Measurements from ENCODE around the gene IRGC.

DNA sequence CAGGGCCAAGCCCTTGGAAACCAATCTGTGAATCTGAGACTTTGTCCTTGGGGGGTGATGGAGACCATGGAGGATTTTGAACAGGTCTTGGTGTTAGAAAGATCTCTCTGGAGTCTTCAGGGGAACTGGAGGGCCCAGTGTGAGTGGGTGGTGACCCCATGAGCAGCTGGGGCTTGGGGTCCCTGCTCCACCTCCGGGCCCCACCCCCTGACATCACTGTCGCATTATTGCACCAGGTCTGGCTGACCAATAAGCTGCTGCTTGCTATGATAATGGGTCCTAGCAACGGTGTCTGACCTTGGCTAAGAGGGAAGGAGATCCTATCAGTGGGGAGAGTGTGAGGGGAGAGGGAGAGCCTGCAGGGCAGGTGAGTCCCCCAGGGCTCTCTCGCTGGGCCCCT is at the start of gene IRGC:
- TF ChIP-seq HDGF (IDR thresholded peaks at IDR 0.05; ENCODE audit: borderline replicate concordance) (no peak), SUZ12 (IDR thresholded peaks at IDR 0.05) (no peak), SP1 (IDR thresholded peaks at IDR 0.05) (no peak), FOXM1 (IDR thresholded peaks at IDR 0.05; ENCODE audit: borderline replicate concordance) (no peak), ZNF384 (IDR thresholded peaks at IDR 0.05) (no peak), BHLHE40 (IDR thresholded peaks at IDR 0.05; ENCODE audit: borderline replicate concordance) (no peak), FOXA1 (IDR thresholded peaks at IDR 0.05) (no peak), NFRKB (IDR thresholded peaks at IDR 0.05) (no peak), L3MBTL2 (conservative IDR thresholded peaks at IDR 0.05) (no peak), FOXK2 (IDR thresholded peaks at IDR 0.05) (no peak), CTBP1 (IDR thresholded peaks at IDR 0.05; ENCODE audit: borderline replicate concordance) (no peak), TARDBP (IDR thresholded peaks at IDR 0.05) (no peak), ELF4 (IDR thresholded peaks at IDR 0.05) (no peak)
